Measurements from ENCODE around the gene HERC2.

HERC2 gene

DNA sequence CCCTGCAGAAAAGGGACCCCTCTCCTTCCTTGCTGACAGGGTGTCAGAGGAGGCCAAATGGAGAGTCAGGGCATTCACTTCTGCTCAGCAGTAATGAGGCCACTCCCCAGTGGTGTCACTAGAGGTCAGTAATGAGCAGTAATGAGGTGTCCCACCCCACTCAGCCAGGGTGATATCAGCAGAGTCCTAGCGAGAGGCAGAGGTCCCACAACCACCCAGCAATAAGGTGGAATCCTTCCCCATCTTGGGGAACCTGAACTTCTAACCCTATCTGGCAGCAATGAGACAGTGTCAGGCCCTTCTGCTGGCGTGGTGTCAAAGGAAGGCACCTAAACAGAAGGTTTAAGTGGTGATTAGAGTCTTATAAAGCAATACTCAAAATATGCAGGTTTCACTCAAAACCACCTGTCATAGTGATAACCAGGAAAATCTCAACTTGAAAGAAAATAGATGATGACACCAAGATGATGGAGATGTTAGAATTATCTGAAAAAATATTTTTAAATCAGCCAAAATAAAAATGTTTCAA lies 235.7 kb downstream of the HERC2 start:
- DNase-seq, result no peak

DNA sequence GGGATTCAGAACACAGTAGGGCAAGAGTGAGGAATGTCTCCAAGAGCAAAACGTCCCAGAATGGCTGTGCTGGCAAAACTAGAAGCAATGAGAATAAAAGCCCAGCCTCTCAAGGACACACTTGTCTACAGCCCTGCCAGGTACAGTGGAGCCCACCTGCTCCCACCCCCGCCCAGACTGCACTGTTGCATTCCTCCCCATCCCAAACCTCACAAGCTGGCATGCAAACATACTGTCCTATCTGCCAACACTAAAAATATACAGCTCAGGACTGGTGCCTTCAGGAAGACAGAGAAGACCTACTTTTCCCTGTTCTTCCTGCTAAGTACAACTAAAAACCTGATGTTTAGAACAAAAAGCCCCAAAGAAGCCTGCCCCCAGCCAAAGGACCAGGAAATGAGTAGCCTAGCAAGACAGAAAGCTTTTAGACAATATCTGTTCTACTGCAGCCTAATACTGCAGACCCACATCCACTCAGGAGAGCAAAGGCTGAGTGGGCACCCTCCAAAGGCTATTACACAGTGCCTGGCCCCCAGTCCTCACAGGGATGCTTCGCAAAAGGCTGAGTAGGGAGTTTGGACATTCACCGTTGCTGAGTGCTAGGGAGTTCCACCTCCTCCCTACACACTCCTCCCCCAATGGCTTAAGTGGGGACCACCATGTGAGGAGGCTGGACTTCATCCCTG lies 236.3 kb downstream of the HERC2 start:
- no peak for DNase-seq

DNA sequence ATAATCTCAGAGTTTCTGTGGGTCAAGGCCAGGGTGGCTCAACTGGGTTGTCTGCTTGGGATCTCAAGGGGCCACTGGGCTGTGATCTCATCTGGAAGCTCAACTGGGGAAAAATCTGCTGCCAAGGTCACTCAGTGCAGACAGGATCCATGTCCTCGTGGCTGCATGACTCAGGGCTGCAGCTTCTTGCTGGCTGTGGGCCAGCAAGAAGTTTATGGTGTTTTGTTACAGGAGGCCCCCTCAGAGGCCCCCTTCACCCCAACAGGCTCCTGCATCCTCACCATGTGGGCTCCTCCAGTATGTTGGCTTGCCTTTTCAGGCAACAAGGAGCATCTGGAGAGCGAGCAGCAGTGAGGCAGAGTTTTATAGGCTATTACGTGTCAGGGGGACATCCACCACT lies 237.4 kb downstream of the HERC2 start:
- no peak for DNase-seq

DNA sequence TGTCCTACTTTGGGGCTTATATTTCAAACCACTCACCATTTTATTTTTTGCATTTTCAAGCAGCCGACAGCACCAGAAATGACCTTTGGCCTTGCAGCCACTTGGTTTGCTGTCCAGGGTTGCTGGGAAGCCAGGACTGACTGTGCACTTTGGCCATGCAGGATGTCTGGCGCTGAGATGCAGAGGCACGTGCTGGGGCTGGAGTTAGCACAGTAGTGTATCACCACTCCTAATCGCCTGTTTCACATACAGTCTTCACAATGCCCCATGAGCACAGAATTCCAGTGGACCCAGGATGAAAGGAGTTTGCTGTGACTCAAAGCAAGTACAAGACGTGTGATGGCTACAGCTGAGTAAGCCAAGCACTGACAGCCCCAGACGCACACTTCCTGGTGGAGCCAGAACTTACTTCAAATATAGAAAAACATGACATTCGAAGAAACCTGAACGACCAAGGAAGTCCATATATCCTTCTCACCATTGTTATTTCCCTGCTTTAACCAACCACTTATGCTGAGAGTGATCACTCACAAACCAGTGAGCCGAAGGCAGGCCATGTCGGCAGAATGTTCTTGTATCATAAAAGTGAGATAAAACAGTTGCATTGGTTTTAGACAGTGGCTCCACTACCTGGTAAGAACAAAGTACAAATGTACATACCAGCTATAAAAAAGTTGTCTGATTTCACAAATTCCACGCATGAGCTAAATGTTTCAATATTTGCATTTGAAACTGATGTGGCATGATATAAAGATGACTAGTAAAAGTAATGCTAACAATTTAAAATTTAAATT lies 238.9 kb downstream of the HERC2 start:
- no peak for DNase-seq

DNA sequence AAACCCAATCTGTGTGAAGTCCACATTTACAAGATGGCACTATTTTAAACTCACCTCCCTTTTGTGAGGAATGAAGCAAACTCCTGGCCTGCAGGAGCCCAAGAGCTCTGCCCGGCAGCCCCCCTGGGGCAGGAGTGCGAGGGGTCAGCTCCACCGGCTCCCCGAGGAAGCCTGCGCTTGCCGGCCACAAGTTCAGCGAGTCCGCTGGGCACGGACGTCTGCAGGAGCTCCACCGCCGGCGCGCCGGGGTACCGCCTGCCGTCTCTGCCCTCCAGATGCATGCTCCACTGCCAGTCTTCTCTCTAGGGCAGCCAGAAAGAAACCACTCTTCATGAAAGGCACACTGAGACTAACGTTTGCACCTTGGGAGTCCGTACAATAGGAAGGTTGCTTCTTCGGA lies 240.4 kb downstream of the HERC2 start:
- no peak for DNase-seq

DNA sequence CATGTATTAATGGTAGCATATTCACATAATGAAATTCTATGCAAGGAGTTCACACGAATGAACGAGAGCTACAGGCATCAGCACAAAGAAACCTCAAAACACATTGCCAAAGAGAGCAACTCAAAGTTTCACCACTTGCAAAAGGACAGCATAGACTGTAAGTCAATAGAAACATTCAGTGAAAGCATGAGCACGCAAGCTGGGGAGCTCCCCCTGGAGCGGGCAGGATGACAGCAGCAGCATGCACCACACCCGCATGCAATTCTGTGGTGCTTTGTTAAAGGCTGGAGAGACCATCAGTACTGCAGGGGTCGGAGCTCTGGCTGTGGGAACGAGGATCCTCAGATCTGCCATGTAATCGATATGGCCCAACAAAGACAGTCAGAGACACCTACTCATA lies 241.6 kb downstream of the HERC2 start:
- no peak for DNase-seq

DNA sequence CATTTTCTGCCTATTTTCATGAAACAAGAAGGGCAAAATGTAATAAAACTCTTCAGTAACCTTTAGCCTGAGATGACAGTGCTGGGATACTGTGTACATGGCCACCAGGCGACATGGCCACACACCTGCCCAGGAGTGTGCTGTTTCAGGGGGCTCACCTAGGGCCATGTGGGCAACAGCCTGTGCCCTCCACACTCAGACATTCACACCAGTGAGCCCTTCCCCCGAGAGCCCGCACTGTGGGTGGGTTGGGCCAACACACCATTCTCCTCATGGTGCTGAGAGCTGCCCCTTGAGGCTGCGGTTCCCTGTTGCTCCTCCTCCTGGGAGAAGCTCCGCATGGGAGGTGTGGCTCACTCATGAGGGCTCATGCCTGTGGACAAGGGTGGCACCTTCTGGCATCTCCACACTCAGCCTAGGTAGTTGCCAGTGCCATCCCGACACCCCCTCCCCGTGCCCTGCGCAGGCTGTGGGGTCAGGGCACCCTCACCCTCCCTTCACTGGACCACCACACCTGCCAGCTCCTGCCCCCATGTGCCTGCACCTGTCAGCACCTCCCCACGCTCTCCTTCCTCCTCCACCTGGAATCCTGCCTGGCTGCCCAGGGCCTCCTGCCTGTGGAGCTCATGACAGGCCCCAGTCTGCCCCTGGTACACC lies 242.5 kb downstream of the HERC2 start:
- DNase-seq, result no peak

DNA sequence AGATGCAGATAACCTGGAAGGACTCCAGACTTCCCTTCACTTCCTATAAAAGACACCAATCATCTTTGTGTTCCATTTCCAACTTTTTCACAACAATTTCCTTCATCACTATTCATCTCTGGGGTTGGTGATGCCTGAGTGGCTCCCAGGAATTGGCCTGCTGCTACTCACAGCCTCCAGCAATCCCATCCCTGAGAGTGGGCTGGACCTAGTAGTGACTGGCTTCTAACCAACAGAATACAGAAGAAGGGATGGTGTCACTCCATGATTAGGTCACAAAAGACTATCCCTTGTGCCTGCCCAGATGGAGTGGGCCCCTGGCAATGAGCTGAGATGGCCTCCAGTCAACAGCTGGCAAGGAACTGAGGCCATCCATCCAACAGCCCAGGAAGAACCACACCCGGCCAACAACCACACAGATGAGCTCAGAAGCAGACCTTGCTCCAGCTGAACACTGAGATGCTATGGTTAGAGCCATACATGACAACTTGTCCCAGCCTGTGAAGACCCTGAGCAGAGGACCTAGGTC lies 243.7 kb downstream of the HERC2 start:
- no peak for DNase-seq

DNA sequence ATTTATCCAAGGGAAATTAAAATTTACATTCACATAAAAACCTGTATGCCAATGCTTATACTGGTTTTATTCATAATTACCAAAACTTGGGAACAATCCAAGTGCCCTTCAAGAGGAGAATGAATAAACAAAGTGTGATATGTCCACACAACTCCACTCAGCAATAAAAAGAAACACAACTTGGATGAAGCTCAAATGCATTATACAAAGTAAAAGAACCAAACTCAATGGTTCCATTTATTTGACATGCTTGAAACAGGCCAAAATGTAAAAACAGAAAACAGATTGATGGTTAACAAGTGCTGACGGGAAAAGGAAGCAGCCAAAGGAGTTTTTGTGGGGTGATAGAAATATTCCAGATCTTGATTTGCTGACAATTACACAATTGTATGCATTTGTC lies 246.4 kb downstream of the HERC2 start:
- no peak for DNase-seq

DNA sequence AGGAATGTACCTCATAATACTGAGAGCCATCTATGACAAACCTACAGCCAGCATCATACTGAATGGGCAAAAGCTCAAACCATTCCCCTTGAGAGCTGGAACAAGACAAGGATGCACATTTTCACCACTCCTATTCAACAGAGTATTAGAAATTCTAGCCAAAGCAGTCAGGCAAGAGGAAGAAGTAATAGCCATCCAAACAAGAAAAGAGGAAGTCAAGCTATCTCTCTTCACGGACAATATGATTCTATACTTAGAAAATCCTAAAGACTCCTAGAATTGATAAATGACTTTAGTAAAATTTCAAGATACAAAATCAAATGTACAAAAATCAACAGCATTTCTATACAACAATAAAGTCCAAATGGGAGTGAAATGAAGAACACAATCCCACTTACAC lies 253.0 kb downstream of the HERC2 start:
- no peak for DNase-seq

DNA sequence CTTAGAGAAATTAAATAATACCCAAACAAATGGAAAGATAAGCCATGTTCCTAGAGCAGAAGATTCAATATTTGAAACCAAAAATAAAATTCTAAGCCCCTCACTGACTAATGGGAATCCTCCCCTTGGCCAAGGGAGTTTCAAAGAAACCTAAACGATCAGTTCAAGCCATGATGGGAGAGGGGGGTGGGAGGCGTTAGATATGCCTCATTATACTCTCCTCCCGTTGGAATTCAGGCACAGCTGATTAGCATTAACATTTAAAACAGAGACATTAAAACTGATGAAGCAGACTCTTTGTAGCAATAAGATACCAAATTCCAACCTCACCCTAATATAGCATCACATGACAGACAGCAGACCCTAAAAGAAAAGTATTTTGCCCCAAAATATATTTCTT lies 255.7 kb downstream of the HERC2 start:
- DNase-seq, result no peak
